ENCODE data around the gene C12orf43. TPM values are rescaled to one million over a fixed set of nuclear protein-coding genes. Genes with fewer than 3 reads are reported as not detected.

C12orf43 gene
- total RNA-seq, 1 experiment from 2014 or later: 25.7 TPM

DNA sequence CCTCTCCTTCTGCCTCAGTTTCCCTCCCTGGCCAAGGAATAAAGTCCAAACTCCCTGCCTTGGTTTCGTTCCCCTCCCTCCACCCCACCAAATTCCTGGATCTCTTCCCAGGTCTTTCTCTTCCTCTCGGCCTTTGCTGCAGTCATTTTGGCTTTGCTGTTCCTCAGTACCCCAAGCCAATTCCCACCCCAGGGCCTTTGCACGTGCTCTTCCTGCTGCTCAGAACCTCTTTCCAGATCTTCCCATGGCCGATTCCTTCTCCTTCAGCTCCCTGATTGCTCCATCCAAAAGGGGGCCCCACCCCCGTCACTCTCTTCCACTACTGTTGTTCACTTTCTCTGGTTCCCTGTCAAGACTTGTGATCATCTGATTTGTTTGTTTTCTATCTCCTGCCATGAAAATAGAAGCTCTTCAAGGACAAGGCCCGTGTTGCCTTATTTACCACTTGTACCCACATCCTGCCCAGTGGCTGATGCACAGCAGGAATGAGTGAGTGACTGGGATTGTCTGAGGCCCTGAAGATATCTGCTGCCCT lies 34.8 kb downstream of the C12orf43 start:
- Histone ChIP-seq H2AK5ac (ENCODE audit: insufficient read length, low read length) (no peak overlapping the region), H2BK15ac (ENCODE audit: low read depth, low read length) (no peak overlapping the region), H3K79me2 (ENCODE audit: insufficient read depth, low read length) (no peaks in the 10 kb centered on the region), H3K23ac (ENCODE audit: insufficient read length, low read depth, low read length) (no peak overlapping the region), H4K20me1 (ENCODE audit: control insufficient read depth, insufficient read depth, insufficient read length) (no peaks in the 10 kb centered on the region), H4K91ac (ENCODE audit: insufficient read length, low read depth, low read length) (no peak overlapping the region), H3K9me3 (ENCODE audit: control insufficient read depth, low read depth, low read length) (no peaks in the 10 kb centered on the region), H3K9ac (ENCODE audit: extremely low read depth, insufficient read length, low read length) (no peak overlapping the region), H3K18ac (ENCODE audit: insufficient read length, low read depth, low read length) (no peak overlapping the region), H3T11ph (ENCODE audit: low read length) (no peak overlapping the region), H3K4me2 (ENCODE audit: insufficient read depth, insufficient read length, low read length) (no peak overlapping the region), H3K4ac (ENCODE audit: low read depth, low read length) (no peak overlapping the region), H3K56ac (ENCODE audit: insufficient read length, low read depth, low read length) (no peak overlapping the region), H2BK12ac (ENCODE audit: insufficient read length, low read depth, low read length) (no peak overlapping the region), H3K4me1 (ENCODE audit: insufficient read depth, low read length) (no peaks in the 10 kb centered on the region), H2BK120ac (ENCODE audit: low read depth, low read length, poor library complexity, severe bottlenecking) (no peak overlapping the region), H2BK5ac (ENCODE audit: insufficient read length, low read length) (no peak overlapping the region), H4K5ac (ENCODE audit: insufficient read length, low read depth, low read length) (no peak overlapping the region), H3K79me1 (ENCODE audit: insufficient read depth, low read depth, low read length, poor library complexity, severe bottlenecking) (no peaks in the 10 kb centered on the region), H2BK20ac (ENCODE audit: low read depth, low read length, poor library complexity, severe bottlenecking) (no peak overlapping the region), H3K23me2 (ENCODE audit: insufficient read length, low read depth, low read length, poor library complexity, severe bottlenecking) (no peaks in the 10 kb centered on the region), H3K27ac (ENCODE audit: insufficient read length, low read depth, low read length) (no peak overlapping the region), H4K8ac (replicated peaks; ENCODE audit: insufficient read length, low read depth, low read length) (no peak overlapping the region), H2AFZ (ENCODE audit: low read length) (no peak overlapping the region), H3K27me3 (ENCODE audit: insufficient read depth, low read length) (no peaks in the 10 kb centered on the region), H3K14ac (ENCODE audit: insufficient read depth, low read length) (no peak overlapping the region)
- H3K4me3 Mint-ChIP-seq: no peak overlapping the region; a peak in 1 of 5 replicates
- H3K9me3 Mint-ChIP-seq: peaks cover 0 to 4% of the 10 kb centered on the region in 2 experiments; a peak in 1 of 5 replicates
- TF ChIP-seq, protein P1, sequence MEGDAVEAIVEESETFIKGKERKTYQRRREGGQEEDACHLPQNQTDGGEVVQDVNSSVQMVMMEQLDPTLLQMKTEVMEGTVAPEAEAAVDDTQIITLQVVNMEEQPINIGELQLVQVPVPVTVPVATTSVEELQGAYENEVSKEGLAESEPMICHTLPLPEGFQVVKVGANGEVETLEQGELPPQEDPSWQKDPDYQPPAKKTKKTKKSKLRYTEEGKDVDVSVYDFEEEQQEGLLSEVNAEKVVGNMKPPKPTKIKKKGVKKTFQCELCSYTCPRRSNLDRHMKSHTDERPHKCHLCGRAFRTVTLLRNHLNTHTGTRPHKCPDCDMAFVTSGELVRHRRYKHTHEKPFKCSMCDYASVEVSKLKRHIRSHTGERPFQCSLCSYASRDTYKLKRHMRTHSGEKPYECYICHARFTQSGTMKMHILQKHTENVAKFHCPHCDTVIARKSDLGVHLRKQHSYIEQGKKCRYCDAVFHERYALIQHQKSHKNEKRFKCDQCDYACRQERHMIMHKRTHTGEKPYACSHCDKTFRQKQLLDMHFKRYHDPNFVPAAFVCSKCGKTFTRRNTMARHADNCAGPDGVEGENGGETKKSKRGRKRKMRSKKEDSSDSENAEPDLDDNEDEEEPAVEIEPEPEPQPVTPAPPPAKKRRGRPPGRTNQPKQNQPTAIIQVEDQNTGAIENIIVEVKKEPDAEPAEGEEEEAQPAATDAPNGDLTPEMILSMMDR (conservative IDR thresholded peaks at IDR 0.05): no peak
- H3K27me3 Mint-ChIP-seq (ENCODE audit: low read depth): no peaks in the 10 kb centered on the region; the same call in 1 of the 2 replicates
- no CpG with 5 or more reads among the region's 6 CpGs for WGBS (ENCODE audit: extremely low coverage, insufficient read length, low lambda C conversion rate)
- peak overlapping the region in 1 of 3 experiments; percentile 0; a peak in 1 of 7 replicates for H3K27ac Mint-ChIP-seq
- no peaks in the 10 kb centered on the region for H3K36me3 Mint-ChIP-seq (ENCODE audit: insufficient read depth in 1 of 3, low read depth in 3 of 3)
- peaks cover 10 to 27% of the 10 kb centered on the region in 2 experiments for H3K4me1 Mint-ChIP-seq
- DNase-seq: no peak
